ENCODE measurements around the gene ZBTB24.

Gene ZBTB24

GRCh38 chr6:109447087-109447486, 35.9 kb downstream of the ZBTB24 start:
- no peak overlapping the region for H3K27ac ChIP-seq
- TF ChIP-seq CTCF (conservative IDR thresholded peaks at IDR 0.05), result no peak

GRCh38 chr6:109446541-109446940, 36.5 kb downstream of the ZBTB24 start:
- no peak overlapping the region for H3K27ac ChIP-seq

GRCh38 chr6:109446072-109446471, 36.9 kb downstream of the ZBTB24 start:
- TF ChIP-seq CTCF (conservative IDR thresholded peaks at IDR 0.05), result no peak
- H3K27ac ChIP-seq, result no peak overlapping the region

More at GRCh38 chr6:109446541-109446940, 36.5 kb downstream of the ZBTB24 start:
- TF ChIP-seq CTCF (conservative IDR thresholded peaks at IDR 0.05), result no peak

GRCh38 chr6:109445382-109445781, 37.6 kb downstream of the ZBTB24 start:
- no peak for TF ChIP-seq CTCF (conservative IDR thresholded peaks at IDR 0.05)
- no peak overlapping the region for H3K27ac ChIP-seq

- H3K27ac ChIP-seq, result no peak overlapping the region
- TF ChIP-seq CTCF (conservative IDR thresholded peaks at IDR 0.05), result no peak
Measured at GRCh38 chr6:109443425-109443950, 39.5 kb downstream of the ZBTB24 start.

GRCh38 chr6:109442393-109442924, 40.6 kb downstream of the ZBTB24 start:
- no peak for TF ChIP-seq CTCF (conservative IDR thresholded peaks at IDR 0.05)
- H3K27ac ChIP-seq, result no peak overlapping the region

GRCh38 chr6:109441069-109441816, 41.8 kb downstream of the ZBTB24 start:
- peak; percentile 52 for TF ChIP-seq CTCF (conservative IDR thresholded peaks at IDR 0.05)
- peak overlapping the region; percentile 79 for H3K27ac ChIP-seq

All from VCaP (cell line).